ENCODE data around the gene EWSR1. TPM values are rescaled to one million over a fixed set of nuclear protein-coding genes. Genes with fewer than 3 reads are reported as not detected.

The EWSR1 gene
- total RNA-seq, 8 experiments from 2014 or later = 134 to 362 (median 188) TPM

- ATAC-seq (replicated peaks in 6 of 8) = peak in 3 of 8 experiments; percentile 2 to 8 (median 7)
- in situ Hi-C loops (cut with MboI; ENCODE audit: low pct_unique_long_range_greater_than_20kb in 2 of 9, low sequenced_read_pairs in 9 of 9, unreplicated experiment in 9 of 9) = no loop called here
- no peaks in the 10 kb centered on the region for H3K4me1 ChIP-seq (replicated peaks in 1 of 2)
- H3K4me3 ChIP-seq = no peak overlapping the region
- H3K27ac ChIP-seq = no peak overlapping the region
- 60 to 80% (median 80%) methylated on average over 1 to 3 of the region's 10 CpGs; no CpG with 5 or more reads in 7 of the 10 experiments for WGBS, 10 experiments
Observed at GRCh38 chr22:29326481-29326880, 58.4 kb downstream of the EWSR1 start.

GRCh38 chr22:29327089-29327764 lies 59.2 kb downstream of the EWSR1 start:
- 80 to 96% (median 82%) methylated on average over 1 to 5 of the region's 15 CpGs; no CpG with 5 or more reads in 4 of the 10 experiments for WGBS, 10 experiments
- Histone ChIP-seq H3K4me3 (no peak overlapping the region), H3K4me1 (replicated peaks in 1 of 2) (no peaks in the 10 kb centered on the region), H3K27ac (no peak overlapping the region)
- peak in 5 of 8 experiments; percentile 9 to 20 (median 14) for ATAC-seq (replicated peaks in 6 of 8)
- in situ Hi-C loops (cut with MboI; ENCODE audit: low pct_unique_long_range_greater_than_20kb in 2 of 9, low sequenced_read_pairs in 9 of 9, unreplicated experiment in 9 of 9) = no loop called here

- Histone ChIP-seq H3K27ac (no peak overlapping the region), H3K4me1 (replicated peaks in 1 of 2) (no peaks in the 10 kb centered on the region), H3K4me3 (no peak overlapping the region)
- WGBS, 10 experiments = 100% methylated on average over 3 of the region's 5 CpGs; no CpG with 5 or more reads in 9 of the 10 experiments
- in situ Hi-C loops (cut with MboI; ENCODE audit: low pct_unique_long_range_greater_than_20kb in 2 of 9, low sequenced_read_pairs in 9 of 9, unreplicated experiment in 9 of 9) = no loop called here
- ATAC-seq (replicated peaks in 6 of 8) = peak in 3 of 8 experiments; percentile 5 to 35 (median 18)
Observed at GRCh38 chr22:29328055-29328454, 60.0 kb downstream of the EWSR1 start.

GRCh38 chr22:29328566-29329500 lies 60.8 kb downstream of the EWSR1 start:
- in situ Hi-C loops (cut with MboI; ENCODE audit: low pct_unique_long_range_greater_than_20kb in 2 of 9, low sequenced_read_pairs in 9 of 9, unreplicated experiment in 9 of 9) = no loop called here
- 60 to 100% (median 96%) methylated on average over 1 to 4 of the region's 34 CpGs; no CpG with 5 or more reads in 7 of the 10 experiments for WGBS, 10 experiments
- no peak overlapping the region for H3K4me3 ChIP-seq
- peak in 4 of 8 experiments; percentile 8 to 14 (median 9) for ATAC-seq (replicated peaks in 6 of 8)
- H3K27ac ChIP-seq = no peak overlapping the region
- no peaks in the 10 kb centered on the region for H3K4me1 ChIP-seq (replicated peaks in 1 of 2)

- Histone ChIP-seq H3K27ac (no peak overlapping the region), H3K4me1 (replicated peaks in 1 of 2) (no peaks in the 10 kb centered on the region), H3K4me3 (no peak overlapping the region)
- ATAC-seq (replicated peaks in 6 of 8) = no peak
- 80 to 100% (median 100%) methylated on average over 1 to 5 of the region's 11 CpGs; no CpG with 5 or more reads in 7 of the 10 experiments for WGBS, 10 experiments
- in situ Hi-C loops (cut with MboI; ENCODE audit: low pct_unique_long_range_greater_than_20kb in 2 of 9, low sequenced_read_pairs in 9 of 9, unreplicated experiment in 9 of 9) = no loop called here
Observed at GRCh38 chr22:29329581-29329980, 61.5 kb downstream of the EWSR1 start.

GRCh38 chr22:29330291-29330690 lies 62.2 kb downstream of the EWSR1 start:
- Histone ChIP-seq H3K4me3 (no peak overlapping the region), H3K27ac (no peak overlapping the region), H3K4me1 (replicated peaks in 1 of 2) (no peaks in the 10 kb centered on the region)
- no peak for ATAC-seq (replicated peaks in 6 of 8)
- in situ Hi-C loops (cut with MboI; ENCODE audit: low pct_unique_long_range_greater_than_20kb in 2 of 9, low sequenced_read_pairs in 9 of 9, unreplicated experiment in 9 of 9) = no loop called here
- WGBS, 10 experiments = 90 to 100% (median 98%) methylated on average over 1 to 4 of the region's 19 CpGs; no CpG with 5 or more reads in 6 of the 10 experiments

- WGBS, 10 experiments = 40% methylated on average over 1 to 2 of the region's 9 CpGs; no CpG with 5 or more reads in 8 of the 10 experiments
- peak in 1 of 8 experiments; percentile 53 for ATAC-seq (replicated peaks in 6 of 8)
- in situ Hi-C loops (cut with MboI; ENCODE audit: low pct_unique_long_range_greater_than_20kb in 2 of 9, low sequenced_read_pairs in 9 of 9, unreplicated experiment in 9 of 9) = no loop called here
- H3K27ac ChIP-seq = no peak overlapping the region
- no peaks in the 10 kb centered on the region for H3K4me1 ChIP-seq (replicated peaks in 1 of 2)
- H3K4me3 ChIP-seq = no peak overlapping the region
Observed at GRCh38 chr22:29330753-29331152, 62.7 kb downstream of the EWSR1 start.

GRCh38 chr22:29331213-29331612 lies 63.1 kb downstream of the EWSR1 start:
- no peak for ATAC-seq (replicated peaks in 6 of 8)
- Histone ChIP-seq H3K4me3 (no peak overlapping the region), H3K4me1 (replicated peaks in 1 of 2) (no peaks in the 10 kb centered on the region), H3K27ac (no peak overlapping the region)
- 81 to 100% (median 93%) methylated on average over 1 to 6 of the region's 8 CpGs; no CpG with 5 or more reads in 6 of the 10 experiments for WGBS, 10 experiments
- in situ Hi-C loops (cut with MboI; ENCODE audit: low pct_unique_long_range_greater_than_20kb in 2 of 9, low sequenced_read_pairs in 9 of 9, unreplicated experiment in 9 of 9) = no loop called here

GRCh38 chr22:29331658-29332300 lies 63.7 kb downstream of the EWSR1 start:
- Histone ChIP-seq H3K4me3 (no peak overlapping the region), H3K4me1 (replicated peaks in 1 of 2) (no peaks in the 10 kb centered on the region), H3K27ac (no peak overlapping the region)
- 67% methylated on average over 2 of the region's 14 CpGs; no CpG with 5 or more reads in 9 of the 10 experiments for WGBS, 10 experiments
- in situ Hi-C loops (cut with MboI; ENCODE audit: low pct_unique_long_range_greater_than_20kb in 2 of 9, low sequenced_read_pairs in 9 of 9, unreplicated experiment in 9 of 9) = no loop called here
- peak in 1 of 8 experiments; percentile 3 for ATAC-seq (replicated peaks in 6 of 8)

GRCh38 chr22:29332886-29333496 lies 64.9 kb downstream of the EWSR1 start:
- no peaks in the 10 kb centered on the region for H3K4me1 ChIP-seq (replicated peaks in 1 of 2)
- no peak for ATAC-seq (replicated peaks in 6 of 8)
- 94 to 100% (median 100%) methylated on average over 1 to 6 of the region's 8 CpGs; no CpG with 5 or more reads in 7 of the 10 experiments for WGBS, 10 experiments
- in situ Hi-C loops (cut with MboI; ENCODE audit: low pct_unique_long_range_greater_than_20kb in 2 of 9, low sequenced_read_pairs in 9 of 9, unreplicated experiment in 9 of 9) = no loop called here
- no peak overlapping the region for H3K27ac ChIP-seq
- no peak overlapping the region for H3K4me3 ChIP-seq

- no peaks in the 10 kb centered on the region for H3K4me1 ChIP-seq (replicated peaks in 1 of 2)
- no peak overlapping the region for H3K4me3 ChIP-seq
- no peak for ATAC-seq (replicated peaks in 6 of 8)
- H3K27ac ChIP-seq = no peak overlapping the region
- WGBS, 10 experiments = 80 to 100% (median 100%) methylated on average over 1 to 2 of the region's 7 CpGs; no CpG with 5 or more reads in 7 of the 10 experiments
- in situ Hi-C loops (cut with MboI; ENCODE audit: low pct_unique_long_range_greater_than_20kb in 2 of 9, low sequenced_read_pairs in 9 of 9, unreplicated experiment in 9 of 9) = no loop called here
Observed at GRCh38 chr22:29334148-29334547, 66.1 kb downstream of the EWSR1 start.

- in situ Hi-C loops (cut with MboI; ENCODE audit: low pct_unique_long_range_greater_than_20kb in 2 of 9, low sequenced_read_pairs in 9 of 9, unreplicated experiment in 9 of 9) = no loop called here
- H3K4me1 ChIP-seq (replicated peaks in 1 of 2) = no peaks in the 10 kb centered on the region
- no peak overlapping the region for H3K4me3 ChIP-seq
- H3K27ac ChIP-seq = no peak overlapping the region
- 80 to 100% (median 94%) methylated on average over 1 to 9 of the region's 12 CpGs; no CpG with 5 or more reads in 4 of the 10 experiments for WGBS, 10 experiments
- ATAC-seq (replicated peaks in 6 of 8) = no peak
Observed at GRCh38 chr22:29334696-29335344, 66.8 kb downstream of the EWSR1 start.
